GM19023 (cell line): Measurements from ENCODE around the gene TREML1.
"Not testable (repeated sequence)": the region's sequence is repeated elsewhere in the genome, so short reads cannot be mapped to it uniquely, and the experiment has no call there.

ENCODE experiments used
- ATAC-seq: cut with Tn5 transposase; IDR thresholded peaks from one replicate; pipeline ENCODE4 v1.9.1; 2021; ENCODE audit warnings: mild to moderate bottlenecking, moderate library complexity; ENCODE audit not compliant: unreplicated experiment

Gene TREML1

GRCh38 chr6:41153451-41153850 is 696 bp downstream of the TREML1 start:
- no peak for ATAC-seq

GRCh38 chr6:41150671-41151070 is 3.5 kb downstream of the TREML1 start:
- ATAC-seq: no peak

- ATAC-seq: no peak
These were observed 6.2 kb downstream of the TREML1 start for GRCh38 chr6:41147917-41148316.

GRCh38 chr6:41136911-41137310 is 17.2 kb downstream of the TREML1 start:
- ATAC-seq: no peak

- ATAC-seq: no peak
These were observed 18.9 kb downstream of the TREML1 start for GRCh38 chr6:41135062-41135832.

- no peak for ATAC-seq
These were observed 21.9 kb downstream of the TREML1 start for GRCh38 chr6:41132254-41132653.

- ATAC-seq: no peak
These were observed 28.9 kb downstream of the TREML1 start for GRCh38 chr6:41125282-41125681.

- no peak for ATAC-seq
These were observed 31.2 kb downstream of the TREML1 start for GRCh38 chr6:41122918-41123317.

GRCh38 chr6:41122373-41122772 is 31.8 kb downstream of the TREML1 start:
- ATAC-seq: no peak

- no peak for ATAC-seq
These were observed 34.1 kb downstream of the TREML1 start for GRCh38 chr6:41120058-41120457.

GRCh38 chr6:41119508-41119907 is 34.6 kb downstream of the TREML1 start:
- no peak for ATAC-seq

- not testable (repeated sequence) for ATAC-seq
These were observed 39.1 kb downstream of the TREML1 start for GRCh38 chr6:41115027-41115426.

- no peak for ATAC-seq
These were observed 43.1 kb downstream of the TREML1 start for GRCh38 chr6:41111017-41111416.

- ATAC-seq: no peak
These were observed 50.3 kb downstream of the TREML1 start for GRCh38 chr6:41103847-41104246.

- ATAC-seq: no peak
These were observed 53.3 kb downstream of the TREML1 start for GRCh38 chr6:41100871-41101287.
